Measurements from ENCODE around the gene NTRK3. TPM values are rescaled to one million over a fixed set of nuclear protein-coding genes. Genes with fewer than 3 reads are reported as not detected.

NTRK3 gene
- total RNA-seq, 1 donor from 2014 or later: not detected

- Mint-ChIP-seq H3K27me3 (peaks cover 32% of the 10 kb centered on the region), H3K27ac (no peak overlapping the region), H3K4me3 (ENCODE audit: low read depth) (no peak overlapping the region), H3K36me3 (ENCODE audit: insufficient read depth) (no peaks in the 10 kb centered on the region), H3K4me1 (ENCODE audit: low read depth) (no peaks in the 10 kb centered on the region), H3K9me3 (ENCODE audit: low read depth) (no peaks in the 10 kb centered on the region)
- no peak for TF ChIP-seq CTCF (IDR thresholded peaks at IDR 0.05; ENCODE audit: unreplicated experiment)
- DNase-seq (ENCODE audit: low spot score, unreplicated experiment): peak; percentile 35
These were observed 393.4 kb downstream of the NTRK3 start for GRCh38 chr15:87863152-87863551.

DNA sequence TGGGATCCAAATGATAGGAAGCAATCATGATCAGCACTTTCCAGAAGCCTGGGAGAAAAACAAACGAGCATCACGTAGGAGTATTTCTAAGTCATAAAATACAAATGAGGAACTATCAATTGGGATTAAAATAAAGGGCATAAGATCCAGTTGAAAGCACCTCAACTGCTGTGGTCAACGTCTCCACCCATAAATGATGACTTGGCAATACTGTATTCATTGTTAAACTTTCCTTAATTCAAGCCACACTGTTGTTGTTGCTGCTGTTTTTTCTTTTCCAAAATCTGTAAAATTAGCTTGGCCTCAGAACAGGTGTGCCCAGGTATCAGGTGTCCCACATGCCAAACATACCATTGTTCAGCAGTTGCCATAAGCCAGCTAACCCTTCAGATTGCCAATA lies 395.8 kb downstream of the NTRK3 start:
- H3K27me3 Mint-ChIP-seq: peaks cover 30% of the 10 kb centered on the region
- no peak overlapping the region for H3K27ac Mint-ChIP-seq
- no peaks in the 10 kb centered on the region for H3K9me3 Mint-ChIP-seq (ENCODE audit: low read depth)
- DNase-seq (ENCODE audit: low spot score, unreplicated experiment): no peak
- TF ChIP-seq CTCF (IDR thresholded peaks at IDR 0.05; ENCODE audit: unreplicated experiment): no peak
- H3K4me1 Mint-ChIP-seq (ENCODE audit: low read depth): no peaks in the 10 kb centered on the region
- H3K36me3 Mint-ChIP-seq (ENCODE audit: insufficient read depth): no peaks in the 10 kb centered on the region
- no peak overlapping the region for H3K4me3 Mint-ChIP-seq (ENCODE audit: low read depth)

- no peak for DNase-seq (ENCODE audit: low spot score, unreplicated experiment)
- no peak for TF ChIP-seq CTCF (IDR thresholded peaks at IDR 0.05; ENCODE audit: unreplicated experiment)
- Mint-ChIP-seq H3K9me3 (ENCODE audit: low read depth) (no peaks in the 10 kb centered on the region), H3K36me3 (ENCODE audit: insufficient read depth) (no peaks in the 10 kb centered on the region), H3K4me3 (ENCODE audit: low read depth) (no peak overlapping the region), H3K27me3 (peaks cover 17% of the 10 kb centered on the region), H3K4me1 (ENCODE audit: low read depth) (no peaks in the 10 kb centered on the region), H3K27ac (no peak overlapping the region)
These were observed 397.9 kb downstream of the NTRK3 start for GRCh38 chr15:87858651-87859050.

- H3K9me3 Mint-ChIP-seq (ENCODE audit: low read depth): no peaks in the 10 kb centered on the region
- H3K27me3 Mint-ChIP-seq: peaks cover 7% of the 10 kb centered on the region
- no peak for DNase-seq (ENCODE audit: low spot score, unreplicated experiment)
- no peaks in the 10 kb centered on the region for H3K36me3 Mint-ChIP-seq (ENCODE audit: insufficient read depth)
- H3K4me3 Mint-ChIP-seq (ENCODE audit: low read depth): no peak overlapping the region
- no peak overlapping the region for H3K27ac Mint-ChIP-seq
- no peak for TF ChIP-seq CTCF (IDR thresholded peaks at IDR 0.05; ENCODE audit: unreplicated experiment)
- no peaks in the 10 kb centered on the region for H3K4me1 Mint-ChIP-seq (ENCODE audit: low read depth)
These were observed 405.0 kb downstream of the NTRK3 start for GRCh38 chr15:87851497-87851896.

DNA sequence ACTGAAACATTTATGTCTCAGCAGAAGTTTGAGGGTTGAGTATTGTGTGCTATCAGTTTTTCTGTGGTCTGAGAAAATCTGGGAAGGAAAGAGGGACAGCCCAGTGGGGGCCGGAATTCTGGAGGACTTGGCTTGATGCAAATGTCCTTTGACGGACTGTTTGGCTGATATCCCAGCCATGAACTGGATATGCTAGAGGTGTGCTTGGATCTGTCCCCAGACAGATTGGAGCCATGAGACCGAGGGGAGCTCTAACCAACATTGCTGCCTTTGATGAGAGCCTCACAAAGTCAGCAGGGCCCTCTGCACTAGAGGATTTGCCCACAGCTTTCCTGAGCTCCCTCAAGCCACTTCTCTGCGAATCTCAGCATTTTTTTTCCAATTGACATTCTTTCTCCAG lies 405.6 kb downstream of the NTRK3 start:
- Mint-ChIP-seq H3K36me3 (ENCODE audit: insufficient read depth) (no peaks in the 10 kb centered on the region), H3K4me3 (ENCODE audit: low read depth) (no peak overlapping the region), H3K9me3 (ENCODE audit: low read depth) (no peaks in the 10 kb centered on the region), H3K4me1 (ENCODE audit: low read depth) (no peaks in the 10 kb centered on the region), H3K27me3 (peaks cover 1% of the 10 kb centered on the region), H3K27ac (no peak overlapping the region)
- TF ChIP-seq CTCF (IDR thresholded peaks at IDR 0.05; ENCODE audit: unreplicated experiment): no peak
- DNase-seq (ENCODE audit: low spot score, unreplicated experiment): no peak

All from progenitor cell of endocrine pancreas (in vitro differentiated cells).